ENCODE results near the gene DNAJC1. TPM values are rescaled to one million over a fixed set of nuclear protein-coding genes. Genes with fewer than 3 reads are reported as not detected.

The DNAJC1 gene
- total and polyA plus RNA-seq, 2 of the 4 experiments (the other 2 are of a cell fraction): 12.7 to 13.3 TPM

GRCh38 chr10:22030421-22030820 is 26.9 kb upstream of the DNAJC1 start:
- in situ Hi-C loops (cut with MboI; ENCODE audit: low sequenced_read_pairs): no loop called here
- CTCF ChIA-PET: no interaction called here
- no peak overlapping the region for H2BK20ac ChIP-seq (ENCODE audit: low read depth, low read length)

More at GRCh38 chr10:22030421-22030820, 26.9 kb upstream of the DNAJC1 start:
- Histone ChIP-seq H3K4me3 (ENCODE audit: insufficient read depth, low read depth, low read length) (no peak overlapping the region), H3K9ac (ENCODE audit: low read depth, low read length) (no peak overlapping the region), H2AK5ac (ENCODE audit: low read depth, low read length) (no peak overlapping the region), H3K27ac (ENCODE audit: insufficient read depth, low read length) (no peak overlapping the region), H3K4ac (ENCODE audit: low read depth, low read length) (no peak overlapping the region), H2BK120ac (ENCODE audit: low read depth, low read length) (no peak overlapping the region), H3K4me2 (ENCODE audit: low read depth, low read length) (no peak overlapping the region), H4K20me1 (ENCODE audit: insufficient read depth, low read length) (no peaks in the 10 kb centered on the region), H4K5ac (ENCODE audit: low read depth, low read length) (no peak overlapping the region), H4K8ac (ENCODE audit: low read depth in 2 of 2, low read length in 2 of 2) (no peak overlapping the region), H4K91ac (ENCODE audit: insufficient read depth, low read depth, low read length) (no peak overlapping the region), H3K23ac (ENCODE audit: low read depth, low read length) (no peak overlapping the region), H3K79me1 (ENCODE audit: low read depth in 1 of 2, low read length in 2 of 2) (no peaks in the 10 kb centered on the region), H2BK15ac (ENCODE audit: low read depth, low read length) (no peak overlapping the region), H3K27me3 (ENCODE audit: control insufficient read depth, insufficient read depth, low read length) (peaks cover 2% of the 10 kb centered on the region; the same call in 1 of the 2 replicates), H3K18ac (ENCODE audit: low read depth, low read length) (no peak overlapping the region), H3K4me1 (ENCODE audit: control insufficient read depth, insufficient read depth, low read length) (no peaks in the 10 kb centered on the region), H2AK9ac (replicated peaks; ENCODE audit: low read depth, low read length, poor library complexity) (no peak overlapping the region), H2BK5ac (ENCODE audit: low read depth, low read length, poor library complexity, severe bottlenecking) (no peak overlapping the region), H3K9me3 (ENCODE audit: control insufficient read depth, insufficient read depth, low read length) (no peaks in the 10 kb centered on the region), H3K14ac (replicated peaks; ENCODE audit: low read depth, low read length) (no peak overlapping the region), H3K9me1 (ENCODE audit: insufficient read depth, low read length) (no peaks in the 10 kb centered on the region), H3K36me3 (ENCODE audit: control insufficient read depth, insufficient read depth, low read length) (no peaks in the 10 kb centered on the region), H2AFZ (replicated peaks; ENCODE audit: low read length, poor library complexity) (no peak overlapping the region), H3K56ac (ENCODE audit: extremely low read depth, insufficient read depth, low read length) (no peak overlapping the region)
- WGBS, 2 experiments (ENCODE audit: extremely low coverage in 2 of 2, insufficient read length in 1 of 2): no CpG with 5 or more reads among the region's 2 CpGs
- no TSS peak for BruUV-seq (replicated peaks)
- intact Hi-C loops (cut with micrococcal nuclease) (no loop called here), dilution Hi-C loops (cut with HindIII; ENCODE audit: low sequenced_read_pairs, unreplicated experiment) (no loop called here)
- POLR2A ChIA-PET (ENCODE audit: unreplicated experiment): no interaction called here
- TF ChIP-seq CHD1 (IDR thresholded peaks at IDR 0.05; ENCODE audit: low read depth, low read length) (no peak), FOS (IDR thresholded peaks at IDR 0.05; ENCODE audit: low read depth, low read length) (no peak), MAZ (IDR thresholded peaks at IDR 0.05; ENCODE audit: borderline replicate concordance, low read depth, low read length) (no peak), NFE2L2 (IDR thresholded peaks at IDR 0.05; ENCODE audit: low read depth, low read length) (no peak), BHLHE40 (IDR thresholded peaks at IDR 0.05; ENCODE audit: low read depth, low read length) (no peak), MXI1 (IDR thresholded peaks at IDR 0.05; ENCODE audit: borderline replicate concordance, low read depth, low read length) (no peak), RCOR1 (IDR thresholded peaks at IDR 0.05; ENCODE audit: insufficient replicate concordance, low read length) (no peak), MAFK (IDR thresholded peaks at IDR 0.05; ENCODE audit: low read depth, low read length) (no peak), RAD21 (IDR thresholded peaks at IDR 0.05; ENCODE audit: low read length) (no peak), ELK1 (IDR thresholded peaks at IDR 0.05; ENCODE audit: borderline replicate concordance, low read depth, low read length) (no peak), SMC3 (IDR thresholded peaks at IDR 0.05; ENCODE audit: low read depth, low read length) (no peak), POLR2A (IDR thresholded peaks at IDR 0.05; ENCODE audit: low read depth, low read length) (no peak), CEBPB (IDR thresholded peaks at IDR 0.05; ENCODE audit: low read depth, low read length) (no peak), RFX5 (IDR thresholded peaks at IDR 0.05; ENCODE audit: low read depth, low read length) (no peak)
- TF ChIP-seq, protein P1, sequence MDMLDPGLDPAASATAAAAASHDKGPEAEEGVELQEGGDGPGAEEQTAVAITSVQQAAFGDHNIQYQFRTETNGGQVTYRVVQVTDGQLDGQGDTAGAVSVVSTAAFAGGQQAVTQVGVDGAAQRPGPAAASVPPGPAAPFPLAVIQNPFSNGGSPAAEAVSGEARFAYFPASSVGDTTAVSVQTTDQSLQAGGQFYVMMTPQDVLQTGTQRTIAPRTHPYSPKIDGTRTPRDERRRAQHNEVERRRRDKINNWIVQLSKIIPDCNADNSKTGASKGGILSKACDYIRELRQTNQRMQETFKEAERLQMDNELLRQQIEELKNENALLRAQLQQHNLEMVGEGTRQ (IDR thresholded peaks at IDR 0.05; ENCODE audit: low read depth, low read length): no peak
- TF ChIP-seq, protein P2, sequence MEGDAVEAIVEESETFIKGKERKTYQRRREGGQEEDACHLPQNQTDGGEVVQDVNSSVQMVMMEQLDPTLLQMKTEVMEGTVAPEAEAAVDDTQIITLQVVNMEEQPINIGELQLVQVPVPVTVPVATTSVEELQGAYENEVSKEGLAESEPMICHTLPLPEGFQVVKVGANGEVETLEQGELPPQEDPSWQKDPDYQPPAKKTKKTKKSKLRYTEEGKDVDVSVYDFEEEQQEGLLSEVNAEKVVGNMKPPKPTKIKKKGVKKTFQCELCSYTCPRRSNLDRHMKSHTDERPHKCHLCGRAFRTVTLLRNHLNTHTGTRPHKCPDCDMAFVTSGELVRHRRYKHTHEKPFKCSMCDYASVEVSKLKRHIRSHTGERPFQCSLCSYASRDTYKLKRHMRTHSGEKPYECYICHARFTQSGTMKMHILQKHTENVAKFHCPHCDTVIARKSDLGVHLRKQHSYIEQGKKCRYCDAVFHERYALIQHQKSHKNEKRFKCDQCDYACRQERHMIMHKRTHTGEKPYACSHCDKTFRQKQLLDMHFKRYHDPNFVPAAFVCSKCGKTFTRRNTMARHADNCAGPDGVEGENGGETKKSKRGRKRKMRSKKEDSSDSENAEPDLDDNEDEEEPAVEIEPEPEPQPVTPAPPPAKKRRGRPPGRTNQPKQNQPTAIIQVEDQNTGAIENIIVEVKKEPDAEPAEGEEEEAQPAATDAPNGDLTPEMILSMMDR (conservative IDR thresholded peaks at IDR 0.05; ENCODE audit: low read depth, low read length): no peak
- DNase-seq: no peak
- ATAC-seq (ENCODE audit: low read depth): no peak

Measured in IMR-90 (cell line).